ENCODE measurements around the gene LRRC41.

DNA sequence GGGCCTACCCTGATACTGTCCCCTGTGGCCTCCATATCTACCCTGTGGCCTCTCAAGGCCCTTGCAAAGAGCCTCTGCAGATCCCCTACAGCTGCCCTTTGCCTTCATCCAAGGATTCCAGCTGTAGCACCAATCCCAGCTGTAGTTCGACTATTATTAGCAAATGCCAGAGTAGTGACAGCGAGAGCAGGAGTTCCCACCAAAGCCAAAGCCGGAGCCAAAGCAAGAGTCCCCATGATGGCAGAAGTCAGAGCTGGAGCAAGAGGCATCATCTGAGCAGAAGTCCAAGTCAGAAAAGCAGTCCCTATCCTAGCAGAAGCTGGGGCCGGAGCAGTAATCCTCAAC lies 39.9 kb upstream of the LRRC41 start:
- TF ChIP-seq EZH2 (IDR thresholded peaks at IDR 0.05; ENCODE audit: insufficient read depth, poor library complexity, severe bottlenecking) = no peak
- TF ChIP-seq EZH2phosphoT487 (IDR thresholded peaks at IDR 0.05; ENCODE audit: insufficient read depth, low read depth) = no peak

All from GM23248 (cell line).